Panc1 (cell line): ENCODE results near the gene DVL1. TPM values are rescaled to one million over a fixed set of nuclear protein-coding genes. Genes with fewer than 3 reads are reported as not detected.

Experiments
- ATAC-seq: fragments of 200-7000 bp; cut with Tn5 transposase; 2 replicates; pipeline ENCODE4 v1.9.1; 2020; ENCODE audit warnings: mild to moderate bottlenecking, moderate library complexity
- BruUV-seq: library from RNA; stranded (reverse); fragments of 400-500 nt; replicated peaks from 2 replicates; lab custom pipeline; 2021; lab: Mats Ljungman, UMichigan
- CTCF ChIA-PET: fragments of 300-600 bp; sonication (Branson Sonifier 250); formaldehyde crosslinking; loops from one replicate; lab custom pipeline; 2022; ENCODE audit warnings: antibody characterized with exemption; lab: Charles Lee
- POLR2A ChIA-PET: fragments of 300-600 bp; sonication (Branson Sonifier 250); formaldehyde crosslinking; loops from one replicate; lab custom pipeline; 2022; ENCODE audit warnings: antibody characterized with exemption; lab: Charles Lee
- DNase-seq: peaks from one replicate; pipeline ENCODE4 v3.0.0-alpha.2; 2010; ENCODE audit warnings: low read depth, low spot score
- H3K27ac ChIP-seq: 2 replicates; pipeline ENCODE4 v1.5.1; 2011; ENCODE audit warnings: mild to moderate bottlenecking, low read length, inconsistent platforms
- H3K27me3 ChIP-seq: fragments of 200-500 bp; sonication (Bioruptor generic); 2 replicates; pipeline ENCODE4 v1.6.0; 2014; ENCODE audit warnings: low read length, inconsistent platforms; ENCODE audit not compliant: control insufficient read depth, insufficient read depth
- H3K36me3 ChIP-seq: fragments of 200-500 bp; sonication (Bioruptor generic); 2 replicates; pipeline ENCODE4 v1.5.1; 2014; ENCODE audit warnings: inconsistent platforms, mild to moderate bottlenecking, low read length, moderate library complexity; ENCODE audit not compliant: control insufficient read depth, insufficient read depth
- H3K4me1 ChIP-seq: 2 replicates; pipeline ENCODE4 v1.5.1; 2011; ENCODE audit warnings: inconsistent platforms, mild to moderate bottlenecking, low read length, moderate library complexity; ENCODE audit not compliant: control insufficient read depth, insufficient read depth
- H3K4me3 ChIP-seq, 2 experiments: 2 replicates each; pipeline ENCODE4 v1.5.1; 2011 to 2012; ENCODE audit warnings: low read depth in 2 of 2, low read length in 2 of 2, mild to moderate bottlenecking in 2 of 2, inconsistent platforms in 1 of 2, moderate library complexity in 1 of 2
- H3K9me3 ChIP-seq: fragments of 200-500 bp; sonication (Bioruptor generic); 2 replicates; pipeline ENCODE4 v1.5.1; 2014; ENCODE audit warnings: low read depth, mild to moderate bottlenecking, inconsistent platforms, low read length, moderate library complexity; ENCODE audit not compliant: control insufficient read depth, insufficient read depth
- POLR2AphosphoS5 ChIP-seq: IDR thresholded peaks from 2 replicates; pipeline ENCODE4 v1.6.1; 2012; ENCODE audit warnings: mild to moderate bottlenecking, low read depth, low read length, moderate library complexity
- SIN3A ChIP-seq: IDR thresholded peaks from 2 replicates; pipeline ENCODE4 v1.6.1; 2012; ENCODE audit warnings: low read depth, mild to moderate bottlenecking, low read length, moderate library complexity, borderline replicate concordance; ENCODE audit not compliant: insufficient read depth
- TCF7L2 ChIP-seq: IDR thresholded peaks from 2 replicates; pipeline ENCODE4 v1.6.1; 2011; ENCODE audit warnings: mild to moderate bottlenecking, low read depth, low read length, inconsistent platforms
- in situ Hi-C: cut with HindIII; loops from 2 replicates; pipeline ENCODE4 v1.10.0; 2016; ENCODE audit warnings: low sequenced_read_pairs, low pct_unique_long_range_greater_than_20kb
- intact Hi-C: fragments of 100-400 bp; cut with micrococcal nuclease; formaldehyde crosslinking; loops from one replicate; pipeline ENCODE4 v1.10.0; 2022; ENCODE audit not compliant: unreplicated experiment
- total RNA-seq: library from RNA; stranded (reverse); gene quantifications from one replicate; pipeline ENCODE4 v1.2.1, GENCODE V29; 2021; ENCODE audit not compliant: unreplicated experiment
- TF ChIP-seq, protein P1 (sequence below): fragments of 450-650 bp; IDR thresholded peaks from 2 replicates; pipeline ENCODE4 v1.5.1; 2017; ENCODE audit warnings: mild to moderate bottlenecking
- TF ChIP-seq, protein P2 (sequence below), 2 experiments: IDR thresholded peaks; 2 replicates each; pipeline ENCODE4 v1.6.1; 2011 to 2012; ENCODE audit warnings: low read depth in 2 of 2, control low read depth in 1 of 2, low read length in 1 of 2, mild to moderate bottlenecking in 1 of 2, moderate library complexity in 1 of 2; ENCODE audit not compliant: insufficient read depth in 1 of 2

DVL1 gene
- total RNA-seq, 1 experiment from 2014 or later: 144 TPM

DNA sequence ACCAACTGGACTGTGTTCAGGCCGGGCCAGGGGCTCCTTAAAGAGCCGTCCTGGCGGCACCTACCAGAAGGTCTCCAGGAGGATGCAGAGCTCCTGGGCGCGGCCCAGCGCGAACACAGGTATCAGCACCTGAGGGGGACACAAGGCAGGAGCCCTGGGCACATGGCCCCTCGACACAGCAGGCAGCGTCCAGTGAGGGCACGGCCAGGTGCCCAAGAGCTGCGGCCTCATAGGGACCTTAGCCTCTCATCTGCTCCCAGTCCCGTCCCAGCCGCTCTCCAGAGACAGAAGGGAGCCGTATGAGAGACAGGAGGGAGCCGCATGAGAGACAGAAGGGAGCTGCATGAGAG lies 35.0 kb downstream of the DVL1 start:
- no TSS peak for BruUV-seq
- Histone ChIP-seq H3K4me1 (peaks cover 27% of the 10 kb centered on the region), H3K36me3 (no peaks in the 10 kb centered on the region; the same call in none of the 2 replicates), H3K4me3 (no peak overlapping the region), H3K9me3 (no peaks in the 10 kb centered on the region), H3K27ac (no peak overlapping the region), H3K27me3 (no peaks in the 10 kb centered on the region)
- no peak for ATAC-seq
- no peak for DNase-seq
- TF ChIP-seq TCF7L2: no peak
- TF ChIP-seq POLR2AphosphoS5: no peak
- TF ChIP-seq, protein P1, sequence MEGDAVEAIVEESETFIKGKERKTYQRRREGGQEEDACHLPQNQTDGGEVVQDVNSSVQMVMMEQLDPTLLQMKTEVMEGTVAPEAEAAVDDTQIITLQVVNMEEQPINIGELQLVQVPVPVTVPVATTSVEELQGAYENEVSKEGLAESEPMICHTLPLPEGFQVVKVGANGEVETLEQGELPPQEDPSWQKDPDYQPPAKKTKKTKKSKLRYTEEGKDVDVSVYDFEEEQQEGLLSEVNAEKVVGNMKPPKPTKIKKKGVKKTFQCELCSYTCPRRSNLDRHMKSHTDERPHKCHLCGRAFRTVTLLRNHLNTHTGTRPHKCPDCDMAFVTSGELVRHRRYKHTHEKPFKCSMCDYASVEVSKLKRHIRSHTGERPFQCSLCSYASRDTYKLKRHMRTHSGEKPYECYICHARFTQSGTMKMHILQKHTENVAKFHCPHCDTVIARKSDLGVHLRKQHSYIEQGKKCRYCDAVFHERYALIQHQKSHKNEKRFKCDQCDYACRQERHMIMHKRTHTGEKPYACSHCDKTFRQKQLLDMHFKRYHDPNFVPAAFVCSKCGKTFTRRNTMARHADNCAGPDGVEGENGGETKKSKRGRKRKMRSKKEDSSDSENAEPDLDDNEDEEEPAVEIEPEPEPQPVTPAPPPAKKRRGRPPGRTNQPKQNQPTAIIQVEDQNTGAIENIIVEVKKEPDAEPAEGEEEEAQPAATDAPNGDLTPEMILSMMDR: no peak
- TF ChIP-seq, protein P2, sequence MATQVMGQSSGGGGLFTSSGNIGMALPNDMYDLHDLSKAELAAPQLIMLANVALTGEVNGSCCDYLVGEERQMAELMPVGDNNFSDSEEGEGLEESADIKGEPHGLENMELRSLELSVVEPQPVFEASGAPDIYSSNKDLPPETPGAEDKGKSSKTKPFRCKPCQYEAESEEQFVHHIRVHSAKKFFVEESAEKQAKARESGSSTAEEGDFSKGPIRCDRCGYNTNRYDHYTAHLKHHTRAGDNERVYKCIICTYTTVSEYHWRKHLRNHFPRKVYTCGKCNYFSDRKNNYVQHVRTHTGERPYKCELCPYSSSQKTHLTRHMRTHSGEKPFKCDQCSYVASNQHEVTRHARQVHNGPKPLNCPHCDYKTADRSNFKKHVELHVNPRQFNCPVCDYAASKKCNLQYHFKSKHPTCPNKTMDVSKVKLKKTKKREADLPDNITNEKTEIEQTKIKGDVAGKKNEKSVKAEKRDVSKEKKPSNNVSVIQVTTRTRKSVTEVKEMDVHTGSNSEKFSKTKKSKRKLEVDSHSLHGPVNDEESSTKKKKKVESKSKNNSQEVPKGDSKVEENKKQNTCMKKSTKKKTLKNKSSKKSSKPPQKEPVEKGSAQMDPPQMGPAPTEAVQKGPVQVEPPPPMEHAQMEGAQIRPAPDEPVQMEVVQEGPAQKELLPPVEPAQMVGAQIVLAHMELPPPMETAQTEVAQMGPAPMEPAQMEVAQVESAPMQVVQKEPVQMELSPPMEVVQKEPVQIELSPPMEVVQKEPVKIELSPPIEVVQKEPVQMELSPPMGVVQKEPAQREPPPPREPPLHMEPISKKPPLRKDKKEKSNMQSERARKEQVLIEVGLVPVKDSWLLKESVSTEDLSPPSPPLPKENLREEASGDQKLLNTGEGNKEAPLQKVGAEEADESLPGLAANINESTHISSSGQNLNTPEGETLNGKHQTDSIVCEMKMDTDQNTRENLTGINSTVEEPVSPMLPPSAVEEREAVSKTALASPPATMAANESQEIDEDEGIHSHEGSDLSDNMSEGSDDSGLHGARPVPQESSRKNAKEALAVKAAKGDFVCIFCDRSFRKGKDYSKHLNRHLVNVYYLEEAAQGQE (IDR thresholded peaks at IDR 0.05; ENCODE audit: insufficient read depth in 1 of 2, low read depth in 2 of 2, low read length in 1 of 2): no peak
- no peak for TF ChIP-seq SIN3A
- ChIA-PET POLR2A (no interaction called here), CTCF (no interaction called here)
- in situ Hi-C loops: no loop called here
- intact Hi-C loops: no loop called here

DNA sequence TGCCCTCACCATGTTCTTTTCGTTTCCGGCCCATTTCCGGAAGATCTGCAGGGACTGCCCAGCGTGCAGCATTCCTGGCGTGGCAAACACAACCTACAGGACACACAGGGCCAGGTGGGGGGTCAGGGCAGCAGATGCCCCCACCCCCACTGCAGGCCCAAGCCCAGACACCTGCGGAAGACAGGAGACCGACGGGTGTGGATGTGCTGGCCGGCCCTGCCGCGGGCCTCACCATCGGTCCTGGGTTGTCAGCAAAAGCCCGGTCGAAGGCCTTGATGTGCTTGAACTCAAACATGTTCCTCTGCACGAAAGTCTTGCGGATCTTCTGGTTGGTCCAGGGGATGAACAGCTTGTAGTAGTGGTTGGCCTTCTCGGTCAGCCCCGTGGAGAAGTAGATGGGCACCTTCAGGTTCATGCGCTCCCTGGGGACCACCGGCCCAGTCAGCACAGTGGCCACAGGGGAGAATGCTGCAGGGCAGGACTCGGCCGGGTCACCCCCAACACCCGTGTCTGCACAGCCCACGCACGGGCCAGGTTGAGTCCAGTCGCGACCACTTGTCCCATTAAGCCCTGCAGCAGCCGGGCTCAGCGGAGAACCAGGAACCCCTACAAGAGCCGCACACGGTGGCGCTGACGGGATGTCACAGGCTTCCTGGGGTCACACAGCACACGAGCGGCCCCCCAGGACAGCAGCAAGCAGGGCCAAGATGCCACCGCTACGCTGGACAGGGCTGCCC lies 35.5 kb downstream of the DVL1 start:
- BruUV-seq: no TSS peak
- TF ChIP-seq POLR2AphosphoS5: no peak
- TF ChIP-seq, protein P1: no peak
- TF ChIP-seq, protein P2 (IDR thresholded peaks at IDR 0.05; ENCODE audit: insufficient read depth in 1 of 2, low read depth in 2 of 2, low read length in 1 of 2): no peak
- TF ChIP-seq SIN3A: no peak
- TF ChIP-seq TCF7L2: no peak
- in situ Hi-C loops (no loop called here), intact Hi-C loops (no loop called here)
- Histone ChIP-seq H3K27me3 (no peaks in the 10 kb centered on the region), H3K9me3 (no peaks in the 10 kb centered on the region), H3K4me3 (no peak overlapping the region), H3K36me3 (no peaks in the 10 kb centered on the region; the same call in none of the 2 replicates), H3K27ac (no peak overlapping the region), H3K4me1 (peaks cover 22% of the 10 kb centered on the region)
- ATAC-seq (no peak), DNase-seq (no peak)
- ChIA-PET POLR2A (no interaction called here), CTCF (no interaction called here)
